Mesodermal cell (in vitro differentiated cells): ENCODE data around the gene NADK.

Experiments used
- H3K27ac ChIP-seq: 2 replicates; pipeline ENCODE4 v1.7.0; 2013; ENCODE audit warnings: mild to moderate bottlenecking, low read depth, low read length, moderate library complexity; ENCODE audit not compliant: severe bottlenecking
- H3K36me3 ChIP-seq: 2 replicates; pipeline ENCODE4 v1.7.1; 2013; ENCODE audit warnings: mild to moderate bottlenecking, low read length, moderate library complexity; ENCODE audit not compliant: control insufficient read depth, insufficient read depth
- H3K4me1 ChIP-seq: one replicate; pipeline ENCODE4 v1.7.1; 2013; ENCODE audit warnings: mild to moderate bottlenecking, low read length; ENCODE audit not compliant: insufficient read depth, control insufficient read depth, poor library complexity, severe bottlenecking
- H3K4me3 ChIP-seq: 2 replicates; pipeline ENCODE4 v1.7.0; 2013; ENCODE audit warnings: low read length, control low read depth, mild to moderate bottlenecking; ENCODE audit not compliant: insufficient read depth, poor library complexity, severe bottlenecking; ENCODE audit errors: extremely low read depth
- H3K9me3 ChIP-seq: 2 replicates; pipeline ENCODE4 v1.7.1; 2013; ENCODE audit warnings: mild to moderate bottlenecking, low read length, moderate library complexity; ENCODE audit not compliant: control insufficient read depth
- WGBS, 2 experiments: methylation state at CpG; one replicate each; pipeline ENCODE4 v1.1.5; 2013; ENCODE audit warnings: missing lambda C conversion rate in 2 of 2; ENCODE audit not compliant: insufficient coverage in 2 of 2; 5-methylcytosine and 5-hydroxymethylcytosine counted together

NADK gene

GRCh38 chr1:1778663-1779319 lies 521 bp upstream of the NADK start:
- Histone ChIP-seq H3K4me1 (peaks cover 5% of the 10 kb centered on the region), H3K4me3 (peak overlapping the region; percentile 72), H3K9me3 (no peaks in the 10 kb centered on the region), H3K36me3 (peaks cover 19% of the 10 kb centered on the region), H3K27ac (no peak overlapping the region)
- 4% methylated on average over 57 to 60 of the region's 68 CpGs for WGBS, 2 experiments

GRCh38 chr1:1777583-1777899 lies 729 bp downstream of the NADK start:
- Histone ChIP-seq H3K36me3 (peaks cover 20% of the 10 kb centered on the region), H3K27ac (no peak overlapping the region), H3K4me3 (peak overlapping the region; percentile 72), H3K4me1 (peaks cover 3% of the 10 kb centered on the region), H3K9me3 (peaks cover 2% of the 10 kb centered on the region)
- WGBS, 2 experiments, result 0 to 5% methylated on average over 2 to 6 of the region's 6 CpGs

- H3K9me3 ChIP-seq, result peaks cover 8% of the 10 kb centered on the region
- 70 to 91% methylated on average over 4 to 5 of the region's 9 CpGs for WGBS, 2 experiments
- H3K36me3 ChIP-seq, result peaks cover 26% of the 10 kb centered on the region
- peaks cover 3% of the 10 kb centered on the region for H3K4me1 ChIP-seq
- peak overlapping the region; percentile 3 for H3K27ac ChIP-seq
- peak overlapping the region; percentile 72 for H3K4me3 ChIP-seq
Observed at GRCh38 chr1:1776672-1777582, 1.3 kb downstream of the NADK start.

GRCh38 chr1:1775327-1776226 lies 2.7 kb downstream of the NADK start:
- Histone ChIP-seq H3K27ac (no peak overlapping the region), H3K36me3 (peaks cover 38% of the 10 kb centered on the region), H3K4me3 (no peak overlapping the region), H3K4me1 (peaks cover under 1% of the 10 kb centered on the region), H3K9me3 (peaks cover 10% of the 10 kb centered on the region)
- WGBS, 2 experiments, result 92 to 93% methylated on average over 10 to 11 of the region's 11 CpGs

GRCh38 chr1:1773874-1774273 lies 4.4 kb downstream of the NADK start:
- no peak overlapping the region for H3K4me3 ChIP-seq
- H3K36me3 ChIP-seq, result peaks cover 52% of the 10 kb centered on the region
- H3K9me3 ChIP-seq, result peaks cover 10% of the 10 kb centered on the region
- no peaks in the 10 kb centered on the region for H3K4me1 ChIP-seq
- 94 to 100% methylated on average over 2 to 3 of the region's 4 CpGs for WGBS, 2 experiments
- H3K27ac ChIP-seq, result no peak overlapping the region

GRCh38 chr1:1771096-1771495 lies 7.2 kb downstream of the NADK start:
- no peaks in the 10 kb centered on the region for H3K4me1 ChIP-seq
- whole genome bisulfite sequencing, 2 experiments, result 90 to 100% methylated on average over 3 of the region's 3 CpGs

GRCh38 chr1:1770102-1770501 lies 8.2 kb downstream of the NADK start:
- no peaks in the 10 kb centered on the region for H3K4me1 ChIP-seq
- no peak overlapping the region for H3K4me3 ChIP-seq
- WGBS, 2 experiments, result 88% methylated on average over 1 of the region's 3 CpGs; no CpG with 5 or more reads in 1 of the 2 experiments
- H3K9me3 ChIP-seq, result peaks cover 10% of the 10 kb centered on the region
- H3K27ac ChIP-seq, result no peak overlapping the region
- H3K36me3 ChIP-seq, result peaks cover 87% of the 10 kb centered on the region

More at GRCh38 chr1:1771096-1771495, 7.2 kb downstream of the NADK start:
- H3K27ac ChIP-seq, result no peak overlapping the region
- H3K9me3 ChIP-seq, result peaks cover 10% of the 10 kb centered on the region
- no peak overlapping the region for H3K4me3 ChIP-seq
- H3K36me3 ChIP-seq, result peaks cover 79% of the 10 kb centered on the region

- 89 to 100% methylated on average over 3 to 5 of the region's 7 CpGs for WGBS, 2 experiments
- H3K9me3 ChIP-seq, result peaks cover 10% of the 10 kb centered on the region
- H3K4me3 ChIP-seq, result no peak overlapping the region
- no peaks in the 10 kb centered on the region for H3K4me1 ChIP-seq
- H3K27ac ChIP-seq, result no peak overlapping the region
- H3K36me3 ChIP-seq, result peaks cover 86% of the 10 kb centered on the region
Observed at GRCh38 chr1:1768249-1768992, 9.8 kb downstream of the NADK start.

GRCh38 chr1:1764876-1765470 lies 13.3 kb downstream of the NADK start:
- WGBS, 2 experiments, result 94 to 97% methylated on average over 16 to 22 of the region's 23 CpGs

More at GRCh38 chr1:1764876-1765470, 13.3 kb downstream of the NADK start:
- Histone ChIP-seq H3K36me3 (peaks cover 86% of the 10 kb centered on the region), H3K4me3 (no peak overlapping the region), H3K9me3 (no peaks in the 10 kb centered on the region), H3K4me1 (peaks cover 6% of the 10 kb centered on the region), H3K27ac (no peak overlapping the region)
